ENCODE results near the gene ADNP2. TPM values are rescaled to one million over a fixed set of nuclear protein-coding genes. Genes with fewer than 3 reads are reported as not detected.

Gene ADNP2
- total and polyA plus RNA-seq, 12 donors: 4.6 to 12.4 (median 10.8) TPM

DNA sequence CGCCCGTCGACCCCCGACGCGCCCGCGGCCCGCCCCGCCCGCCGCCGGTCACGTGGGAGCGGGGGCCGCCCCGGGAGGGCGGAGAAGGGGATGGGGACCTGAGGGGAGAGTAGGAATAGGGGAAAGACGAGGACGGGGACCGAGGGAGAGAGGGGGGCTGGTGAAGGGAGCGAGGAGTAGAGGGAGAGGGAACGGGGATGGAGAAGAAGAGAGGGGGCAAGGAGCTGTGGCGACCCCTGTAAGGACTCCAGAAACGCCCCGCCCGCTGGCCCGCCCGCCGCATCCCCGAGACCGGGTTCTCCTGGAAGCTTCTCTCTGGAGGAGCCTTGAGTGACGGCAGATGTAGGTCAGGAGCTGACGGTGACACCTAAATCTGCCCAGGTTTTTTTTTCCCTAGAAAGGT, 615 bp downstream of the ADNP2 start:
- peak overlapping the region; percentile 62 to 96 (median 88) for H3K27ac ChIP-seq
- H3K4me1 ChIP-seq: peaks cover 0 to 46% (median 28%) of the 10 kb centered on the region in 9 donors
- no peaks in the 10 kb centered on the region for H3K27me3 ChIP-seq
- ATAC-seq (peak; percentile 9 to 49 (median 24)), DNase-seq (peak; percentile 37 to 43)
- H3K36me3 ChIP-seq: peaks cover 0 to 6% (median 0%) of the 10 kb centered on the region in 9 donors
- intact Hi-C loops (cut with DNase I): loop anchor here in 4 of 10 donors (2.0 to 10.0 kb wide), 5 partner anchors 72 to 435 kb away; partner anchors contain the start of genes RBFA (in 2 of the 4) and CTDP1 (in 1 of the 4)
- WGBS, 2 donors: 0 to 1% methylated on average over 33 to 34 of the region's 34 CpGs
- TF ChIP-seq, protein P1, sequence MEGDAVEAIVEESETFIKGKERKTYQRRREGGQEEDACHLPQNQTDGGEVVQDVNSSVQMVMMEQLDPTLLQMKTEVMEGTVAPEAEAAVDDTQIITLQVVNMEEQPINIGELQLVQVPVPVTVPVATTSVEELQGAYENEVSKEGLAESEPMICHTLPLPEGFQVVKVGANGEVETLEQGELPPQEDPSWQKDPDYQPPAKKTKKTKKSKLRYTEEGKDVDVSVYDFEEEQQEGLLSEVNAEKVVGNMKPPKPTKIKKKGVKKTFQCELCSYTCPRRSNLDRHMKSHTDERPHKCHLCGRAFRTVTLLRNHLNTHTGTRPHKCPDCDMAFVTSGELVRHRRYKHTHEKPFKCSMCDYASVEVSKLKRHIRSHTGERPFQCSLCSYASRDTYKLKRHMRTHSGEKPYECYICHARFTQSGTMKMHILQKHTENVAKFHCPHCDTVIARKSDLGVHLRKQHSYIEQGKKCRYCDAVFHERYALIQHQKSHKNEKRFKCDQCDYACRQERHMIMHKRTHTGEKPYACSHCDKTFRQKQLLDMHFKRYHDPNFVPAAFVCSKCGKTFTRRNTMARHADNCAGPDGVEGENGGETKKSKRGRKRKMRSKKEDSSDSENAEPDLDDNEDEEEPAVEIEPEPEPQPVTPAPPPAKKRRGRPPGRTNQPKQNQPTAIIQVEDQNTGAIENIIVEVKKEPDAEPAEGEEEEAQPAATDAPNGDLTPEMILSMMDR (IDR thresholded peaks at IDR 0.05): no peak
- peak overlapping the region; percentile 58 to 86 (median 74) for H3K4me3 ChIP-seq
- H3K9me3 ChIP-seq: peaks cover 0 to 5% (median 0%) of the 10 kb centered on the region in 11 donors

DNA sequence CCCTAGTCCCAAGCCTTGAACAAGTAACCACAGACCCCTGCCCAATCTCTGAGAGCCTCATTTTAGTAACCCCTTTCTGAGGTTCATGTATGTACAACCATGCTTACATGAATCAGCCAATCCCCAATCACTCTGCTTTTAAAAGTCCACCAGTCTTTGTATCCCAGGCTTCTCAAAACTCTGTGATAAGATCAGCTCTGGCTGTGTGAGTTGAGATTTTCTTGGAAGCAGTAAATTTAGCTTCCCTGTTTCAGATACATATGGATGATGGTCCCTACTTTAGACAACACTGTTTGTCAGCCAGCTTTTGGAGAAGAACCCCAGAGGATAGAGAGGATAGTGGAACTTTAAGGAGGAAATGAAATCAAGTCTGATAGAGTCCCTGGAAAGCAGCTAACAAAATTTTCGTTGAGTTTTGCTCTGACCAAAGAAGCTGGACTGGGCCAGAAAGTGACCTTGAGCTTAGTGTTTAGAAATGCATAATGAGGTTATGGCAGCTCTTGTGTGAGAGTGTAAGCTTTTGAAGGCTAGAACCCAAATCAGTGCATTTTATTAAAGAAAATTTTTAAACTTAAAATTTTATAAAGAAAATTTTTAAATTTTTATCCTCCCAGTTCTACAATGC, 3.7 kb downstream of the ADNP2 start:
- peaks cover 0 to 46% (median 28%) of the 10 kb centered on the region in 9 donors for H3K4me1 ChIP-seq
- no peaks in the 10 kb centered on the region for H3K27me3 ChIP-seq
- no peak overlapping the region for H3K4me3 ChIP-seq
- peaks cover 0 to 5% (median 0%) of the 10 kb centered on the region in 11 donors for H3K9me3 ChIP-seq
- intact Hi-C loops (cut with DNase I): loop anchor here in 1 of 10 donors (10.0 kb wide), 1 partner anchor 438 kb away; the partner anchor contains the start of gene CTDP1
- peaks cover 0 to 10% (median 0%) of the 10 kb centered on the region in 9 donors for H3K36me3 ChIP-seq
- ATAC-seq: no peak
- DNase-seq: no peak
- TF ChIP-seq, protein P1 (IDR thresholded peaks at IDR 0.05): no peak
- WGBS, 2 donors: 15 to 19% methylated on average over 1 of the region's 1 CpG
- peak overlapping the region in 1 of 10 donors; percentile 4 for H3K27ac ChIP-seq

DNA sequence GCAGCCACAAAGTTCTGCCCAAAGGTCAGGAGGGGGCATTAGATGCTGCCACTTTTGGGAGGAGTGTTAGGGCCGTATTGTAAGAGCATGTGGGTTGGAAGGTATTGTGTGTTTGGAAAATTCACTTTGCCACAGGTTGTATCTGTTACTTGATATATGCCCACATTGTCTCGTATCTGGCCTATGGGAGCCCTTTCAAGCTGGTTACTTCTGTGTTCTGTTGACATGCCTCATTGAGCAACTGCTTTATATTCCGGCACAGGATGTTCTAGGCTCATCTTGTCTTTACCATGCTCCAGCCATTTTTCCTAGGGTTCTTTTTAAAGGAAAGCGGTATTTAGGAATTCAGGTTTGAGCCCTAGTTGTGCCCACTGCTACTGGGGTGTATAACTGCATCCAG, 6.0 kb downstream of the ADNP2 start:
- ATAC-seq (no peak), DNase-seq (no peak)
- peaks cover 0 to 33% (median 0%) of the 10 kb centered on the region in 9 donors for H3K36me3 ChIP-seq
- TF ChIP-seq, protein P1 (IDR thresholded peaks at IDR 0.05): no peak
- no peak overlapping the region for H3K4me3 ChIP-seq
- H3K27me3 ChIP-seq: no peaks in the 10 kb centered on the region
- intact Hi-C loops (cut with DNase I): loop anchor here in 1 of 10 donors (10.0 kb wide), 1 partner anchor 440 kb away; the partner anchor contains the start of gene CTDP1
- H3K9me3 ChIP-seq: no peaks in the 10 kb centered on the region
- 95 to 96% methylated on average over 4 of the region's 4 CpGs for WGBS, 2 donors
- peaks cover 0 to 41% (median 26%) of the 10 kb centered on the region in 9 donors for H3K4me1 ChIP-seq
- no peak overlapping the region for H3K27ac ChIP-seq

DNA sequence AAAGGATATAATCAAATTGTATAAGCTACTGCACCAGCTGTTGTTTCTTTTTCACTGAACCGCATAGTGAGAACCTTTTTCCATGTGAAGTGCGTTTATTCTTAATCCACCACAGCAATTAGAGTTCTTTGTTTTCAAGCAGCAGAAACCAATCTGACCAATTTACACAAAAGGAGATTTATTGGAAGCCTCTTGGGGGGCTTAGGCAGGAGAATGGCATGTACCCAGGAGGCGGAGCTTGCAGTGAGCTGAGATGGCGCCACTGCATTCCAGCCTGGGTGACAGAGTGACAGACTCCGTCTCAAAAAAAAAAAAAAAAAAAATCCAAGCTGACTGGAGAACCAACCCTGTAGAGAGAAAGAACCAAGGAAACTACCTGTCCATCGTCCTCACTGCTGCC, 10.0 kb downstream of the ADNP2 start:
- Histone ChIP-seq H3K36me3 (peaks cover 0 to 44% (median 0%) of the 10 kb centered on the region in 9 donors), H3K4me1 (peaks cover 0 to 6% (median 0%) of the 10 kb centered on the region in 9 donors), H3K27ac (no peak overlapping the region), H3K4me3 (no peak overlapping the region), H3K9me3 (no peaks in the 10 kb centered on the region), H3K27me3 (no peaks in the 10 kb centered on the region)
- DNase-seq: no peak
- ATAC-seq: no peak
- intact Hi-C loops (cut with DNase I): loop anchor here in 1 of 10 donors (10.0 kb wide), 1 partner anchor 444 kb away; the partner anchor contains the start of gene CTDP1
- WGBS, 2 donors: 82 to 86% methylated on average over 6 of the region's 6 CpGs
- TF ChIP-seq, protein P1 (IDR thresholded peaks at IDR 0.05): no peak

Measured in heart right ventricle (tissue), 16 donors.